Colon (tissue), 2 donors: Measurements from ENCODE around the gene COPZ1.

Experiments used
- FAIRE-seq: peaks from 2 replicates; lab custom pipeline; 2012; peaks lifted over from hg19 to GRCh38; lab: Jason Lieb, UNC
- donor health status: control.
- donor health status: control.

The COPZ1 gene

GRCh38 chr12:54358945-54359761, 34.2 kb downstream of the COPZ1 start:
- no peak for FAIRE-seq

- no peak for FAIRE-seq
Measured at GRCh38 chr12:54359762-54360351, 34.9 kb downstream of the COPZ1 start.

GRCh38 chr12:54360717-54361456, 36.0 kb downstream of the COPZ1 start:
- FAIRE-seq, result no peak

- no peak for FAIRE-seq
Measured at GRCh38 chr12:54363047-54363446, 38.1 kb downstream of the COPZ1 start.

GRCh38 chr12:54363618-54364017, 38.7 kb downstream of the COPZ1 start:
- no peak for FAIRE-seq

- no peak for FAIRE-seq
Measured at GRCh38 chr12:54364413-54364812, 39.5 kb downstream of the COPZ1 start, which contains the start of gene GPR84. TSS of gene GPR84 (minus strand) at chr12:54364486. CDS start at chr12:54363851, 635 bp downstream.

- FAIRE-seq, result no peak
Measured at GRCh38 chr12:54368025-54368708, 43.2 kb downstream of the COPZ1 start.

- FAIRE-seq, result no peak
Measured at GRCh38 chr12:54368709-54369596, 44.0 kb downstream of the COPZ1 start.

- no peak for FAIRE-seq
Measured at GRCh38 chr12:54369597-54370131, 44.7 kb downstream of the COPZ1 start.

- FAIRE-seq, result no peak
Measured at GRCh38 chr12:54370171-54370730, 45.3 kb downstream of the COPZ1 start.

- no peak for FAIRE-seq
Measured at GRCh38 chr12:54371328-54372112, 46.6 kb downstream of the COPZ1 start.

- no peak for FAIRE-seq
Measured at GRCh38 chr12:54372113-54372806, 47.3 kb downstream of the COPZ1 start.

- FAIRE-seq, result no peak
Measured at GRCh38 chr12:54373649-54374561, 49.0 kb downstream of the COPZ1 start.

- no peak for FAIRE-seq
Measured at GRCh38 chr12:54374562-54375258, 49.8 kb downstream of the COPZ1 start.

GRCh38 chr12:54375259-54375579, 50.3 kb downstream of the COPZ1 start:
- no peak for FAIRE-seq

- FAIRE-seq, result no peak
Measured at GRCh38 chr12:54376596-54376995, 51.7 kb downstream of the COPZ1 start.

- no peak for FAIRE-seq
Measured at GRCh38 chr12:54377007-54377406, 52.1 kb downstream of the COPZ1 start.
